H9 (cell line): ENCODE results near the gene TTC1. TPM values are rescaled to one million over a fixed set of nuclear protein-coding genes. Genes with fewer than 3 reads are reported as not detected.

Experiments
- DNase-seq: peaks from one replicate; pipeline ENCODE4 v3.0.0-alpha.2; 2017
- H2AFZ ChIP-seq: one replicate; pipeline ENCODE4 v1.6.1; 2013; ENCODE audit warnings: mild to moderate bottlenecking, low read length, control low read depth, moderate library complexity
- H2AK5ac ChIP-seq: 2 replicates; pipeline ENCODE4 v1.6.1; 2013; ENCODE audit warnings: low read length, control low read depth, mixed read lengths; ENCODE audit not compliant: insufficient read length
- H2BK120ac ChIP-seq: one replicate; pipeline ENCODE4 v1.6.1; 2013; ENCODE audit warnings: low read depth, mild to moderate bottlenecking, low read length, control low read depth, inconsistent platforms; ENCODE audit not compliant: poor library complexity, severe bottlenecking
- H2BK12ac ChIP-seq: 2 replicates; pipeline ENCODE4 v1.6.1; 2013; ENCODE audit warnings: low read length, control low read depth, mixed read lengths, low read depth; ENCODE audit not compliant: insufficient read length
- H2BK15ac ChIP-seq: 2 replicates; pipeline ENCODE4 v1.6.1; 2013; ENCODE audit warnings: low read depth, low read length, control low read depth
- H2BK20ac ChIP-seq: one replicate; pipeline ENCODE4 v1.6.1; 2013; ENCODE audit warnings: low read depth, mild to moderate bottlenecking, low read length, control low read depth, inconsistent platforms; ENCODE audit not compliant: poor library complexity, severe bottlenecking
- H2BK5ac ChIP-seq: 2 replicates; pipeline ENCODE4 v1.6.1; 2013; ENCODE audit warnings: low read length, control low read depth, mixed read lengths; ENCODE audit not compliant: insufficient read length
- H3K14ac ChIP-seq: 2 replicates; pipeline ENCODE4 v1.6.1; 2013; ENCODE audit warnings: low read length, control low read depth; ENCODE audit not compliant: insufficient read depth
- H3K18ac ChIP-seq: 2 replicates; pipeline ENCODE4 v1.6.1; 2013; ENCODE audit warnings: low read depth, mild to moderate bottlenecking, mixed read lengths, low read length, control low read depth; ENCODE audit not compliant: insufficient read length
- H3K23ac ChIP-seq: 2 replicates; pipeline ENCODE4 v1.6.1; 2013; ENCODE audit warnings: low read length, control low read depth, mixed read lengths, low read depth; ENCODE audit not compliant: insufficient read length
- H3K23me2 ChIP-seq: 2 replicates; pipeline ENCODE4 v1.6.1; 2013; ENCODE audit warnings: low read depth, mild to moderate bottlenecking, mixed read lengths, low read length, control low read depth; ENCODE audit not compliant: insufficient read length, poor library complexity, severe bottlenecking
- H3K27ac ChIP-seq: 2 replicates; pipeline ENCODE4 v1.5.1; 2013; ENCODE audit warnings: low read length, control low read depth, mixed read lengths, low read depth; ENCODE audit not compliant: insufficient read length
- H3K27me3 ChIP-seq: 2 replicates; pipeline ENCODE4 v1.6.1; 2013; ENCODE audit warnings: low read length, control low read depth, inconsistent platforms; ENCODE audit not compliant: insufficient read depth
- H3K4ac ChIP-seq: 2 replicates; pipeline ENCODE4 v1.6.1; 2013; ENCODE audit warnings: low read depth, mild to moderate bottlenecking, control low read depth, inconsistent platforms, low read length, moderate library complexity
- H3K4me1 ChIP-seq: 2 replicates; pipeline ENCODE4 v1.6.1; 2013; ENCODE audit warnings: low read length, control low read depth, inconsistent platforms; ENCODE audit not compliant: insufficient read depth
- H3K4me2 ChIP-seq: 2 replicates; pipeline ENCODE4 v1.6.1; 2013; ENCODE audit warnings: low read length, control low read depth, mixed read lengths; ENCODE audit not compliant: insufficient read length, insufficient read depth
- H3K56ac ChIP-seq: 2 replicates; pipeline ENCODE4 v1.6.1; 2013; ENCODE audit warnings: low read depth, mild to moderate bottlenecking, mixed read lengths, low read length, control low read depth; ENCODE audit not compliant: insufficient read length
- H3K79me1 ChIP-seq: 2 replicates; pipeline ENCODE4 v1.6.1; 2013; ENCODE audit warnings: low read depth, mild to moderate bottlenecking, moderate library complexity, low read length, control low read depth, inconsistent platforms; ENCODE audit not compliant: insufficient read depth, poor library complexity, severe bottlenecking
- H3K79me2 ChIP-seq: 2 replicates; pipeline ENCODE4 v1.6.1; 2013; ENCODE audit warnings: low read length, control low read depth, inconsistent platforms; ENCODE audit not compliant: insufficient read depth
- H3K9ac ChIP-seq: 2 replicates; pipeline ENCODE4 v1.6.1; 2013; ENCODE audit warnings: low read length, control low read depth, mixed read lengths; ENCODE audit not compliant: insufficient read length; ENCODE audit errors: extremely low read depth
- H3K9me3 ChIP-seq: one replicate; pipeline ENCODE4 v1.6.1; 2013; ENCODE audit warnings: low read depth, low read length, inconsistent platforms; ENCODE audit not compliant: control insufficient read depth
- H3T11ph ChIP-seq: one replicate; pipeline ENCODE4 v1.6.1; 2013; ENCODE audit warnings: mild to moderate bottlenecking, low read length, control low read depth, inconsistent platforms
- H4K20me1 ChIP-seq: one replicate; pipeline ENCODE4 v1.6.1; 2013; ENCODE audit not compliant: control insufficient read depth, insufficient read length, insufficient read depth
- H4K5ac ChIP-seq: 2 replicates; pipeline ENCODE4 v1.6.1; 2013; ENCODE audit warnings: low read depth, mild to moderate bottlenecking, mixed read lengths, low read length, control low read depth; ENCODE audit not compliant: insufficient read length
- H4K8ac ChIP-seq: replicated peaks from 2 replicates; pipeline ENCODE4 v1.6.1; 2013; ENCODE audit warnings: low read length, control low read depth, mixed read lengths, low read depth; ENCODE audit not compliant: insufficient read length
- H4K91ac ChIP-seq: 2 replicates; pipeline ENCODE4 v1.6.1; 2013; ENCODE audit warnings: low read depth, mild to moderate bottlenecking, moderate library complexity, mixed read lengths, low read length, control low read depth; ENCODE audit not compliant: insufficient read length
- H3K27ac Mint-ChIP-seq, 3 experiments: 2 replicates in 2 of 3; 3 replicates in 1 of 3; pipeline ENCODE4 v1.8.0; 2020 to 2021; ENCODE audit warnings: mixed read lengths in 3 of 3, mild to moderate bottlenecking in 1 of 3, moderate library complexity in 1 of 3
- H3K27me3 Mint-ChIP-seq: 2 replicates; pipeline ENCODE4 v1.8.0; 2021; ENCODE audit warnings: low read depth, mild to moderate bottlenecking, moderate library complexity, mixed read lengths
- H3K36me3 Mint-ChIP-seq, 3 experiments: 2 replicates in 2 of 3; 3 replicates in 1 of 3; pipeline ENCODE4 v1.8.0; 2020 to 2021; ENCODE audit warnings: low read depth in 3 of 3, mixed read lengths in 3 of 3; ENCODE audit not compliant: insufficient read depth in 1 of 3
- H3K4me1 Mint-ChIP-seq, 2 experiments: 2 replicates each; pipeline ENCODE4 v1.8.0; 2020; ENCODE audit warnings: mixed read lengths in 2 of 2
- H3K4me3 Mint-ChIP-seq, 2 experiments: 2 replicates in 1 of 2; 3 replicates in 1 of 2; pipeline ENCODE4 v1.8.0; 2020 to 2021; ENCODE audit warnings: mild to moderate bottlenecking in 2 of 2, mixed read lengths in 2 of 2, moderate library complexity in 1 of 2
- H3K9me3 Mint-ChIP-seq, 2 experiments: 2 replicates in 1 of 2; 3 replicates in 1 of 2; pipeline ENCODE4 v1.8.0; 2020; ENCODE audit warnings: mild to moderate bottlenecking in 2 of 2, mixed read lengths in 2 of 2, moderate library complexity in 1 of 2
- CTCF ChIP-seq: fragments of 200-600 bp; sonication (generic); conservative IDR thresholded peaks from 3 replicates; pipeline ENCODE4 v1.8.0; 2021; ENCODE audit warnings: antibody characterized with exemption, mild to moderate bottlenecking
- WGBS: extraction: QIAGEN DNeasy Blood & Tissue Kit; methylation state at CpG from one replicate; pipeline ENCODE4 v1.1.7; 2013; ENCODE audit warnings: missing lambda C conversion rate, low lambda C conversion rate, mixed read lengths; ENCODE audit not compliant: insufficient read length; ENCODE audit errors: extremely low coverage; 5-methylcytosine and 5-hydroxymethylcytosine counted together
- total RNA-seq: library from RNA; stranded (reverse); gene quantifications from 2 replicates; pipeline ENCODE4 v1.2.1, GENCODE V29; 2021

TTC1 gene
- total RNA-seq, 1 experiment from 2014 or later = 62.6 TPM

DNA sequence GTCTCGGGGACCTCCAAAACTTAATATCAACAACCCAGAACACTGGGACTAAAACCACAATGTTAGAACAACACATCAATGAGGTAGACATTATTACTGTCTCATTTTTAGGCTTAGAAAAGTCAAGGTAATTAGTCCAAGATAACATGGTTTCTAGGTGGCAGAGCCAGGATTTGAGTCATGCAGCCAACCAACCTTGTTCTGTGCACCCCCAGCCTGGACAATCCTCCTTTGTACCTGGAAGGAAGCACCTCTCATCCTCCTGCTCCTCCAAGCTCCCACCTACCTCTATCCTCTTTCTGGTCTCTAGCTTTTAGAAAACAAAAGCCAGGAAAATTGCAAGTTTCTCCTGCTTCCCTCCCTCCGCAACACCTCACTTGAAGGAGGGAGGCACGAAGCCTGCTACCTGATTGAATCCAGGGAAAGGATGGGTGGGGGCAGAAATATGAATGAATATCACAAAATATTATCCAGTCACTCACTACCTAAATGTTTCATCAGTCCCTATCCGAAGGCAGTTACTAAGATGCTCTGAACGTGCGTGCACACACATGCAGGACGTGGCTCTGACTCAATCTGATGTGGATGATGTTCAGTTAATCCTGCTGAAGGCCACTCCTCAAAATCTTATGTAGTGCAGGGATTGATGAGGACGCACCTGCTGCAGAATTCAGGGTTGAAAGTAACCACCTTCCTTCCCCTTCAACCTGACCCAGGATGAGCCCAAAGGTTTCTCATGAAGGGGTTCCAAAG, 26.3 kb upstream of the TTC1 start:
- no peaks in the 10 kb centered on the region for H4K20me1 ChIP-seq
- H4K91ac ChIP-seq = no peak overlapping the region
- H4K8ac ChIP-seq = no peak overlapping the region
- no peaks in the 10 kb centered on the region for H3K4me1 ChIP-seq
- DNase-seq = no peak
- no peak overlapping the region for H2AK5ac ChIP-seq
- no peak overlapping the region for H2BK120ac ChIP-seq
- H3K4me2 ChIP-seq = no peak overlapping the region
- H2BK15ac ChIP-seq = no peak overlapping the region
- no peak overlapping the region for H3K9ac ChIP-seq
- no peaks in the 10 kb centered on the region for H3K79me2 ChIP-seq
- no peak overlapping the region for H2BK20ac ChIP-seq
- H3K9me3 ChIP-seq = no peaks in the 10 kb centered on the region
- no peak overlapping the region for H4K5ac ChIP-seq
- no peak overlapping the region for H3T11ph ChIP-seq
- Mint-ChIP-seq H3K9me3 (no peaks in the 10 kb centered on the region), H3K4me1 (peaks cover 1 to 2% of the 10 kb centered on the region in 2 experiments; a peak in 2 of 4 replicates), H3K27me3 (peaks cover 86% of the 10 kb centered on the region), H3K4me3 (no peak overlapping the region), H3K27ac (no peak overlapping the region), H3K36me3 (no peaks in the 10 kb centered on the region)
- no peak overlapping the region for H3K27ac ChIP-seq
- no peak overlapping the region for H3K14ac ChIP-seq
- no peak overlapping the region for H2BK5ac ChIP-seq
- no peaks in the 10 kb centered on the region for H3K79me1 ChIP-seq
- H3K23ac ChIP-seq = no peak overlapping the region
- peaks cover 9% of the 10 kb centered on the region for H3K23me2 ChIP-seq
- no peak for TF ChIP-seq CTCF
- no peak overlapping the region for H2AFZ ChIP-seq
- H3K56ac ChIP-seq = no peak overlapping the region
- no peak overlapping the region for H2BK12ac ChIP-seq
- no peak overlapping the region for H3K18ac ChIP-seq
- H3K4ac ChIP-seq = no peak overlapping the region
- WGBS = no CpG with 5 or more reads among the region's 8 CpGs
- peaks cover 2% of the 10 kb centered on the region; the same call in 1 of the 2 replicates for H3K27me3 ChIP-seq
